GM23248 (cell line): ENCODE data around the gene SRR. TPM values are rescaled to one million over a fixed set of nuclear protein-coding genes. Genes with fewer than 3 reads are reported as not detected.

Experiments
- DNase-seq: peaks from one replicate; pipeline ENCODE4 v3.0.0-alpha.2; 2015
- H2AFZ ChIP-seq: fragments of 200-600 bp; sonication (generic); 2 replicates; pipeline ENCODE4 v1.6.1; 2016; ENCODE audit warnings: antibody characterized with exemption
- H3F3A ChIP-seq: fragments of 200-600 bp; sonication (generic); 2 replicates; pipeline ENCODE4 v1.6.1; 2016; ENCODE audit warnings: mild to moderate bottlenecking, antibody characterized with exemption, mixed run types; ENCODE audit not compliant: insufficient read depth
- H3K27ac ChIP-seq: fragments of 200-600 bp; sonication (generic); 2 replicates; pipeline ENCODE4 v1.5.1; 2016; ENCODE audit warnings: mild to moderate bottlenecking
- H3K27me3 ChIP-seq: fragments of 200-600 bp; sonication (generic); replicated peaks from 2 replicates; pipeline ENCODE4 v1.6.1; 2016; ENCODE audit warnings: mild to moderate bottlenecking; ENCODE audit not compliant: insufficient read depth
- H3K36me3 ChIP-seq: fragments of 200-600 bp; sonication (generic); 2 replicates; pipeline ENCODE4 v1.6.1; 2016; ENCODE audit warnings: low read depth, mild to moderate bottlenecking
- H3K4me1 ChIP-seq: fragments of 200-600 bp; sonication (generic); 2 replicates; pipeline ENCODE4 v1.6.1; 2016; ENCODE audit warnings: mild to moderate bottlenecking; ENCODE audit not compliant: insufficient read depth
- H3K4me2 ChIP-seq: fragments of 200-600 bp; sonication (generic); one replicate; pipeline ENCODE4 v1.6.1; 2016; ENCODE audit warnings: mild to moderate bottlenecking; ENCODE audit not compliant: unreplicated experiment
- H3K4me3 ChIP-seq: fragments of 200-600 bp; sonication (generic); 2 replicates; pipeline ENCODE4 v1.5.1; 2016; ENCODE audit warnings: mild to moderate bottlenecking
- H3K79me2 ChIP-seq: fragments of 200-600 bp; sonication (generic); 2 replicates; pipeline ENCODE4 v1.6.1; 2016; ENCODE audit warnings: mild to moderate bottlenecking; ENCODE audit not compliant: insufficient read depth
- H3K9ac ChIP-seq: fragments of 200-600 bp; sonication (generic); 2 replicates; pipeline ENCODE4 v1.6.1; 2016; ENCODE audit warnings: mild to moderate bottlenecking
- H3K9me2 ChIP-seq: fragments of 200-600 bp; sonication (generic); 2 replicates; pipeline ENCODE4 v1.6.1; 2016; ENCODE audit warnings: mixed run types, mild to moderate bottlenecking, moderate library complexity; ENCODE audit not compliant: insufficient read depth
- H3K9me3 ChIP-seq: fragments of 200-600 bp; sonication (generic); one replicate; pipeline ENCODE4 v1.6.1; 2017; ENCODE audit warnings: low read depth
- H4K20me1 ChIP-seq: fragments of 200-600 bp; sonication (generic); 2 replicates; pipeline ENCODE4 v1.6.0; 2016; ENCODE audit not compliant: insufficient read depth
- EZH2 ChIP-seq: fragments of 200-600 bp; sonication (generic); IDR thresholded peaks from 2 replicates; pipeline ENCODE4 v1.6.1; 2018; ENCODE audit warnings: antibody characterized with exemption, mild to moderate bottlenecking; ENCODE audit not compliant: insufficient read depth, poor library complexity, severe bottlenecking
- EZH2phosphoT487 ChIP-seq: fragments of 200-600 bp; sonication (generic); IDR thresholded peaks from 2 replicates; pipeline ENCODE4 v1.6.1; 2018; ENCODE audit warnings: antibody characterized with exemption, moderate library complexity, mild to moderate bottlenecking, low read depth; ENCODE audit not compliant: insufficient read depth
- WGBS, 2 experiments: methylation state at CpG; one replicate each; pipeline ENCODE4 v1.1.6; 2015 to 2017; ENCODE audit warnings: low lambda C conversion rate in 2 of 2, low coverage in 1 of 2; ENCODE audit errors: missing lambda C conversion rate in 2 of 2; 5-methylcytosine and 5-hydroxymethylcytosine counted together
- in situ Hi-C: fragments of 300-500 bp; cut with MboI; formaldehyde crosslinking; loops from 2 replicates; pipeline ENCODE4 v1.15.0; 2020
- polyA plus RNA-seq: library from polyadenylated mRNA; unstranded; fragments of >200 nt; fragmentation: Nextera tagmentation; extraction: Ambion mirVana; gene quantifications from 2 replicates; pipeline ENCODE4 v1.2.1, GENCODE V29; 2016
- total RNA-seq: library from RNA; depleted of rRNA; stranded (reverse); fragments of >200 nt; shearing (Covaris generic); gene quantifications from 2 replicates; pipeline ENCODE4 v1.2.3, GENCODE V29; 2014

SRR gene
- total and polyA plus RNA-seq, 2 experiments from 2014 or later: 24.2 to 28.8 TPM

- WGBS, 2 experiments: 97 to 100% methylated on average over 3 of the region's 3 CpGs
- Histone ChIP-seq H3K4me1 (peaks cover 7% of the 10 kb centered on the region), H2AFZ (no peak overlapping the region), H4K20me1 (no peaks in the 10 kb centered on the region), H3K27ac (no peak overlapping the region), H3K79me2 (peaks cover 72% of the 10 kb centered on the region), H3K9me3 (no peaks in the 10 kb centered on the region), H3K4me2 (no peak overlapping the region), H3K9me2 (no peaks in the 10 kb centered on the region), H3K9ac (no peak overlapping the region), H3K4me3 (no peak overlapping the region), H3F3A (0 out of 2 replicates have a peak, but pooled peaks cover 19% of the 10 kb centered on the region), H3K36me3 (peaks cover 72% of the 10 kb centered on the region), H3K27me3 (no peaks in the 10 kb centered on the region)
- no peak for DNase-seq
- in situ Hi-C loops: no loop called here
- TF ChIP-seq EZH2phosphoT487: no peak
Observed at GRCh38 chr17:2331303-2331702, 27.6 kb downstream of the SRR start.

- peak; percentile 40 for DNase-seq
- Histone ChIP-seq H3K9me2 (no peaks in the 10 kb centered on the region), H3K4me2 (peak overlapping the region; percentile 75), H3K4me1 (peaks cover 7% of the 10 kb centered on the region), H2AFZ (peak overlapping the region; percentile 90), H3K9me3 (no peaks in the 10 kb centered on the region), H3K9ac (peak overlapping the region; percentile 94), H3K27ac (peak overlapping the region; percentile 69), H3F3A (0 out of 2 replicates have a peak, but pooled peaks cover 17% of the 10 kb centered on the region), H3K36me3 (peaks cover 42% of the 10 kb centered on the region), H3K79me2 (peaks cover 52% of the 10 kb centered on the region), H3K27me3 (no peaks in the 10 kb centered on the region), H4K20me1 (no peaks in the 10 kb centered on the region), H3K4me3 (peak overlapping the region; percentile 98)
- in situ Hi-C loops: no loop called here
- TF ChIP-seq EZH2phosphoT487: no peak
- no peak for TF ChIP-seq EZH2
- WGBS, 2 experiments: 0 to 1% methylated on average over 17 of the region's 17 CpGs
Observed at GRCh38 chr17:2335726-2336214, 32.0 kb downstream of the SRR start.

GRCh38 chr17:2336215-2336851 lies 32.6 kb downstream of the SRR start, which contains the start of gene TSR1:
Gene TSR1, minus strand, starts transcription at chr17:2336457. Its CDS starts 30 bp downstream, at chr17:2336427.
- Histone ChIP-seq H3K9ac (peak within 1 kb of the TSS; percentile 94), H3K9me3 (no peaks in the 10 kb centered on the region), H3K27ac (peak within 1 kb of the TSS; percentile 69), H3F3A (0 out of 2 replicates have a peak, but pooled peaks cover 14% of the 10 kb centered on the region), H3K79me2 (peaks cover 50% of the 10 kb centered on the region), H2AFZ (peak within 1 kb of the TSS; percentile 90), H4K20me1 (no peaks in the 10 kb centered on the region), H3K4me2 (peak within 1 kb of the TSS; percentile 86), H3K4me1 (peaks cover 7% of the 10 kb centered on the region), H3K4me3 (peak within 1 kb of the TSS; percentile 98), H3K36me3 (peaks cover 39% of the 10 kb centered on the region), H3K9me2 (no peaks in the 10 kb centered on the region), H3K27me3 (no peaks in the 10 kb centered on the region)
- in situ Hi-C loops: no loop called here
- DNase-seq: peak; percentile 98
- 0 to 1% methylated on average over 48 of the region's 48 CpGs for WGBS, 2 experiments
- TF ChIP-seq EZH2phosphoT487 (no peak), EZH2 (no peak)

GRCh38 chr17:2336852-2337543 lies 33.2 kb downstream of the SRR start, which contains the start of gene SGSM2:
Gene SGSM2, plus strand, starts transcription at chr17:2337501. Its CDS starts 188 bp downstream, at chr17:2337689.
- Histone ChIP-seq H3K4me2 (peak within 1 kb of the TSS; percentile 86), H3K27me3 (no peaks in the 10 kb centered on the region), H3K79me2 (peaks cover 45% of the 10 kb centered on the region), H3K4me3 (peak within 1 kb of the TSS; percentile 98), H3K9me2 (no peaks in the 10 kb centered on the region), H3K9ac (peak within 1 kb of the TSS; percentile 94), H3K4me1 (peaks cover 7% of the 10 kb centered on the region), H2AFZ (peak within 1 kb of the TSS; percentile 90), H3F3A (0 out of 2 replicates have a peak, but pooled peaks cover 7% of the 10 kb centered on the region), H3K36me3 (peaks cover 32% of the 10 kb centered on the region), H3K27ac (peak within 1 kb of the TSS; percentile 69), H3K9me3 (no peaks in the 10 kb centered on the region), H4K20me1 (no peaks in the 10 kb centered on the region)
- TF ChIP-seq EZH2: no peak
- no peak for TF ChIP-seq EZH2phosphoT487
- WGBS, 2 experiments: 2% methylated on average over 35 to 60 of the region's 77 CpGs
- peak; percentile 68 for DNase-seq
- in situ Hi-C loops: no loop called here
